ENCODE results near the gene FASN. TPM values are rescaled to one million over a fixed set of nuclear protein-coding genes. Genes with fewer than 3 reads are reported as not detected.

Gene FASN
- total and polyA plus RNA-seq, 2 of the 4 experiments (the other 2 are of a cell fraction), result 12.4 to 56.0 TPM

- ATAC-seq (ENCODE audit: low read depth), result 0 out of 2 replicates have a peak, but pooled peaks have one; percentile 5
- peaks cover 71% of the 10 kb centered on the region for H3K36me3 ChIP-seq (ENCODE audit: control insufficient read depth, insufficient read depth, low read length)
- H3K14ac ChIP-seq (replicated peaks; ENCODE audit: low read depth, low read length), result no peak overlapping the region
- peaks cover 9% of the 10 kb centered on the region; the same call in 1 of the 2 replicates for H3K4me1 ChIP-seq (ENCODE audit: control insufficient read depth, insufficient read depth, low read length)
- dilution Hi-C loops (cut with HindIII; ENCODE audit: low sequenced_read_pairs, unreplicated experiment) (no loop called here), intact Hi-C loops (cut with micrococcal nuclease) (no loop called here), in situ Hi-C loops (cut with MboI; ENCODE audit: low sequenced_read_pairs) (no loop called here)
- H3K27ac ChIP-seq (ENCODE audit: insufficient read depth, low read length), result no peak overlapping the region
- H4K5ac ChIP-seq (ENCODE audit: low read depth, low read length), result no peak overlapping the region
- no peak overlapping the region for H2BK5ac ChIP-seq (ENCODE audit: low read depth, low read length, poor library complexity, severe bottlenecking)
- BruUV-seq (replicated peaks), result TSS peak; percentile 94
- POLR2A ChIA-PET (ENCODE audit: unreplicated experiment), result no interaction called here
- no peak overlapping the region for H4K8ac ChIP-seq (ENCODE audit: low read depth in 2 of 2, low read length in 2 of 2)
- H3K4me2 ChIP-seq (ENCODE audit: low read depth, low read length), result no peak overlapping the region
- no peak overlapping the region for H2BK20ac ChIP-seq (ENCODE audit: low read depth, low read length)
- no peak overlapping the region for H2BK120ac ChIP-seq (ENCODE audit: low read depth, low read length)
- no peaks in the 10 kb centered on the region for H3K27me3 ChIP-seq (ENCODE audit: control insufficient read depth, insufficient read depth, low read length)
- no peak overlapping the region for H3K4me3 ChIP-seq (ENCODE audit: insufficient read depth, low read depth, low read length)
- no peak overlapping the region for H2AFZ ChIP-seq (replicated peaks; ENCODE audit: low read length, poor library complexity)
- DNase-seq, result no peak
- no peak overlapping the region for H2AK5ac ChIP-seq (ENCODE audit: low read depth, low read length)
- TF ChIP-seq CTCF (conservative IDR thresholded peaks at IDR 0.05; ENCODE audit: low read depth, low read length) (no peak), USF2 (IDR thresholded peaks at IDR 0.05; ENCODE audit: low read depth, low read length) (no peak), MAZ (IDR thresholded peaks at IDR 0.05; ENCODE audit: borderline replicate concordance, low read depth, low read length) (no peak), CEBPB (IDR thresholded peaks at IDR 0.05; ENCODE audit: low read depth, low read length) (no peak), RCOR1 (IDR thresholded peaks at IDR 0.05; ENCODE audit: insufficient replicate concordance, low read length) (no peak), CHD1 (IDR thresholded peaks at IDR 0.05; ENCODE audit: low read depth, low read length) (no peak)
- H3K9me1 ChIP-seq (ENCODE audit: insufficient read depth, low read length), result no peaks in the 10 kb centered on the region
- no peak overlapping the region for H3K18ac ChIP-seq (ENCODE audit: low read depth, low read length)
- no peaks in the 10 kb centered on the region for H3K9me3 ChIP-seq (ENCODE audit: control insufficient read depth, insufficient read depth, low read length)
- CTCF ChIA-PET, result no interaction called here
- peaks cover 6 to 29% of the 10 kb centered on the region in 2 experiments for H3K79me1 ChIP-seq (ENCODE audit: low read depth in 1 of 2, low read length in 2 of 2)
- no peak overlapping the region for H4K91ac ChIP-seq (ENCODE audit: insufficient read depth, low read depth, low read length)
- H3K56ac ChIP-seq (ENCODE audit: extremely low read depth, insufficient read depth, low read length), result no peak overlapping the region
- no peak overlapping the region for H3K9ac ChIP-seq (ENCODE audit: low read depth, low read length)
- H4K20me1 ChIP-seq (ENCODE audit: insufficient read depth, low read length), result peaks cover 4% of the 10 kb centered on the region
- H2AK9ac ChIP-seq (replicated peaks; ENCODE audit: low read depth, low read length, poor library complexity), result peak overlapping the region; percentile 15
- no peak overlapping the region for H3K4ac ChIP-seq (ENCODE audit: low read depth, low read length)
- WGBS, 2 experiments (ENCODE audit: extremely low coverage in 2 of 2, insufficient read length in 1 of 2), result 89% methylated on average over 3 of the region's 29 CpGs; no CpG with 5 or more reads in 1 of the 2 experiments
- H2BK15ac ChIP-seq (ENCODE audit: low read depth, low read length), result no peak overlapping the region
- H3K23ac ChIP-seq (ENCODE audit: low read depth, low read length), result no peak overlapping the region
These were observed 41.1 kb downstream of the FASN start for GRCh38 chr17:82056729-82057621.
